Keratinocyte (primary cell): ENCODE data around the gene RRAD. TPM values are rescaled to one million over a fixed set of nuclear protein-coding genes. Genes with fewer than 3 reads are reported as not detected.

Source experiments
- DNase-seq: peaks from one replicate; pipeline ENCODE4 v3.0.0-alpha.2; 2011; ENCODE audit warnings: low read depth, missing footprints, low spot score
- FAIRE-seq: peaks from 2 replicates; lab custom pipeline; 2011; peaks lifted over from hg19 to GRCh38; lab: Jason Lieb, UNC
- H2AFZ ChIP-seq: 2 replicates; pipeline ENCODE4 v1.6.0; 2012; ENCODE audit warnings: low read length, control low read depth, inconsistent platforms; ENCODE audit not compliant: control insufficient read depth
- H3K27ac ChIP-seq: 2 replicates; pipeline ENCODE4 v1.5.1; 2011; ENCODE audit warnings: low read length; ENCODE audit not compliant: control insufficient read depth, insufficient read depth
- H3K27me3 ChIP-seq: 3 replicates; pipeline ENCODE4 v1.6.0; 2011; ENCODE audit warnings: low read length; ENCODE audit not compliant: control insufficient read depth, insufficient read depth; ENCODE audit errors: extremely low read depth
- H3K36me3 ChIP-seq, 2 experiments: 2 replicates in 1 of 2; 3 replicates in 1 of 2; pipeline ENCODE4 v1.5.1; 2011; ENCODE audit warnings: low read length in 2 of 2, mild to moderate bottlenecking in 1 of 2; ENCODE audit not compliant: control insufficient read depth in 2 of 2, insufficient read depth in 2 of 2; ENCODE audit errors: extremely low read depth in 1 of 2
- H3K4me1 ChIP-seq: 3 replicates; pipeline ENCODE4 v1.5.1; 2011; ENCODE audit warnings: low read length; ENCODE audit not compliant: control insufficient read depth, insufficient read depth; ENCODE audit errors: extremely low read depth
- H3K4me2 ChIP-seq: 3 replicates; pipeline ENCODE4 v1.6.0; 2011; ENCODE audit warnings: low read depth, low read length; ENCODE audit not compliant: control insufficient read depth, insufficient read depth; ENCODE audit errors: extremely low read depth
- H3K4me3 ChIP-seq, 3 experiments: fragments of 200-600 bp in 1 of 3; sonication (generic) in 1 of 3; 2 replicates in 2 of 3; 3 replicates in 1 of 3; pipeline ENCODE4 v1.5.1; 2011 to 2016; ENCODE audit warnings: low read length in 3 of 3, mild to moderate bottlenecking in 3 of 3, control low read depth in 2 of 3, inconsistent platforms in 1 of 3, low read depth in 1 of 3, mixed read lengths in 1 of 3, mixed run types in 1 of 3, moderate library complexity in 1 of 3; ENCODE audit not compliant: control insufficient read depth in 2 of 3, insufficient read depth in 2 of 3; ENCODE audit errors: extremely low read depth in 1 of 3
- H3K79me2 ChIP-seq: 2 replicates; pipeline ENCODE4 v1.6.0; 2012; ENCODE audit warnings: low read length; ENCODE audit not compliant: control insufficient read depth, insufficient read depth
- H3K9ac ChIP-seq: 3 replicates; pipeline ENCODE4 v1.6.0; 2011; ENCODE audit warnings: low read length; ENCODE audit not compliant: control insufficient read depth, insufficient read depth; ENCODE audit errors: extremely low read depth
- H3K9me1 ChIP-seq: 3 replicates; pipeline ENCODE4 v1.6.0; 2011; ENCODE audit warnings: low read length; ENCODE audit not compliant: control insufficient read depth, insufficient read depth; ENCODE audit errors: extremely low read depth
- H3K9me3 ChIP-seq: 2 replicates; pipeline ENCODE4 v1.5.1; 2012; ENCODE audit warnings: low read depth, low read length; ENCODE audit not compliant: control insufficient read depth
- H4K20me1 ChIP-seq: 3 replicates; pipeline ENCODE4 v1.6.0; 2011; ENCODE audit warnings: low read length; ENCODE audit not compliant: control insufficient read depth, insufficient read depth; ENCODE audit errors: extremely low read depth
- CTCF ChIP-seq, 3 experiments: IDR thresholded peaks in 1 of 3; conservative IDR thresholded peaks in 1 of 3; optimal IDR thresholded peaks in 1 of 3; 2 replicates in 2 of 3; 3 replicates in 1 of 3; pipeline versions ENCODE3 to v1.5.1; 2011; ENCODE audit warnings: low read length in 3 of 3, mild to moderate bottlenecking in 3 of 3, moderate library complexity in 2 of 3, control low read depth in 1 of 3, inconsistent platforms in 1 of 3; ENCODE audit not compliant: insufficient read depth in 2 of 3; ENCODE audit errors: extremely low read depth in 1 of 3
- EZH2 ChIP-seq: IDR thresholded peaks from one replicate; pipeline ENCODE4 v1.6.1; 2012; ENCODE audit warnings: inconsistent platforms, mild to moderate bottlenecking, low read length, moderate library complexity
- dilution Hi-C: fragments of 300-500 bp; cut with MboI; formaldehyde crosslinking; loops from one replicate; pipeline ENCODE4 v1.7.0; 2020; ENCODE audit warnings: low sequenced_read_pairs; ENCODE audit not compliant: extremely low pct_ligation_motif_present
- polyA plus RNA-seq, 5 experiments: library from polyadenylated mRNA; depleted of rRNA in 3 of 5; stranded (reverse) in 3 of 5; stranded (forward) in 1 of 5; unstranded in 1 of 5; fragments of >200 nt; gene quantifications; 1 replicate in 1 of 5; 2 replicates in 3 of 5; 3 replicates in 1 of 5; pipeline versions ENCODE4 v1.2.1 to v1.2.3, GENCODE V29; 2011 to 2012; ENCODE audit warnings: missing spikeins in 2 of 5, low read depth in 1 of 5, low replicate concordance in 1 of 5

Gene RRAD
- polyA plus RNA-seq, 1 donor (not counting 4 experiments of a cell fraction or from before 2014, with no cell fraction given) = 2.7 TPM

- Histone ChIP-seq H4K20me1 (no peaks in the 10 kb centered on the region), H3K4me3 (no peak within 1 kb of the TSS), H3K27me3 (no peaks in the 10 kb centered on the region), H3K36me3 (peaks cover 0 to 1% of the 10 kb centered on the region in 2 experiments), H3K9ac (no peak within 1 kb of the TSS), H3K4me2 (no peak within 1 kb of the TSS), H3K4me1 (peaks cover 3% of the 10 kb centered on the region), H2AFZ (no peak within 1 kb of the TSS), H3K79me2 (no peaks in the 10 kb centered on the region), H3K9me1 (no peaks in the 10 kb centered on the region), H3K9me3 (no peaks in the 10 kb centered on the region), H3K27ac (no peak within 1 kb of the TSS)
- DNase-seq (no peak), FAIRE-seq (peak; percentile 83)
- dilution Hi-C loops = no loop called here
- TF ChIP-seq EZH2 (no peak), CTCF (optimal IDR thresholded peaks at IDR 0.05 in 1 of 3, IDR thresholded peaks at IDR 0.05 in 1 of 3, conservative IDR thresholded peaks at IDR 0.05 in 1 of 3; ENCODE audit: extremely low read depth in 1 of 3, insufficient read depth in 2 of 3, low read length in 3 of 3) (peak; percentile 85 to 87 (median 86))
These were observed 35.9 kb upstream of the RRAD start, which contains the start of gene CES3 for GRCh38 chr16:66961065-66961744. CES3 (plus strand) TSS chr16:66961266; CDS start chr16:66961308, 42 bp downstream.

- no peaks in the 10 kb centered on the region for H3K27me3 ChIP-seq
These were observed 34.9 kb upstream of the RRAD start for GRCh38 chr16:66960270-66960669.

More at GRCh38 chr16:66960270-66960669, 34.9 kb upstream of the RRAD start:
- no peak for TF ChIP-seq CTCF (optimal IDR thresholded peaks at IDR 0.05 in 1 of 3, IDR thresholded peaks at IDR 0.05 in 1 of 3, conservative IDR thresholded peaks at IDR 0.05 in 1 of 3; ENCODE audit: extremely low read depth in 1 of 3, insufficient read depth in 2 of 3, low read length in 3 of 3)
- no peak for TF ChIP-seq EZH2
- no peak overlapping the region for H3K27ac ChIP-seq
- no peaks in the 10 kb centered on the region for H3K9me3 ChIP-seq
- DNase-seq (no peak), FAIRE-seq (no peak)
- no peaks in the 10 kb centered on the region for H4K20me1 ChIP-seq
- peaks cover 0 to 1% of the 10 kb centered on the region in 2 experiments for H3K36me3 ChIP-seq
- peaks cover 3% of the 10 kb centered on the region for H3K4me1 ChIP-seq
- no peak overlapping the region for H2AFZ ChIP-seq
- H3K4me2 ChIP-seq = no peak overlapping the region
- H3K4me3 ChIP-seq = no peak overlapping the region
- no peaks in the 10 kb centered on the region for H3K9me1 ChIP-seq
- H3K9ac ChIP-seq = no peak overlapping the region
- H3K79me2 ChIP-seq = no peaks in the 10 kb centered on the region
- dilution Hi-C loops = no loop called here
